OCI-LY1 (cell line): Measurements from ENCODE around the gene CCNE1.
"Not testable (repeated sequence)": the region's sequence is repeated elsewhere in the genome, so short reads cannot be mapped to it uniquely, and the experiment has no call there.

Experiments used
- EZH2 ChIP-seq: fragments of 200-600 bp; sonication (generic), shearing (Covaris generic); IDR thresholded peaks from 2 replicates; pipeline ENCODE4 v1.8.0; 2017; ENCODE audit warnings: borderline replicate concordance, mixed run types, mild to moderate bottlenecking, antibody characterized with exemption, low read length, moderate library complexity, mixed read lengths
- TF ChIP-seq, protein P1 (sequence below): fragments of 200-600 bp; sonication (generic), shearing (Covaris generic); IDR thresholded peaks from 2 replicates; pipeline ENCODE4 v1.5.1; 2017; ENCODE audit warnings: mild to moderate bottlenecking, antibody characterized with exemption, low read length, moderate library complexity, mixed read lengths

GRCh38 chr19:29794490-29794889 lies 17.3 kb upstream of the CCNE1 start:
- TF ChIP-seq, protein P1, sequence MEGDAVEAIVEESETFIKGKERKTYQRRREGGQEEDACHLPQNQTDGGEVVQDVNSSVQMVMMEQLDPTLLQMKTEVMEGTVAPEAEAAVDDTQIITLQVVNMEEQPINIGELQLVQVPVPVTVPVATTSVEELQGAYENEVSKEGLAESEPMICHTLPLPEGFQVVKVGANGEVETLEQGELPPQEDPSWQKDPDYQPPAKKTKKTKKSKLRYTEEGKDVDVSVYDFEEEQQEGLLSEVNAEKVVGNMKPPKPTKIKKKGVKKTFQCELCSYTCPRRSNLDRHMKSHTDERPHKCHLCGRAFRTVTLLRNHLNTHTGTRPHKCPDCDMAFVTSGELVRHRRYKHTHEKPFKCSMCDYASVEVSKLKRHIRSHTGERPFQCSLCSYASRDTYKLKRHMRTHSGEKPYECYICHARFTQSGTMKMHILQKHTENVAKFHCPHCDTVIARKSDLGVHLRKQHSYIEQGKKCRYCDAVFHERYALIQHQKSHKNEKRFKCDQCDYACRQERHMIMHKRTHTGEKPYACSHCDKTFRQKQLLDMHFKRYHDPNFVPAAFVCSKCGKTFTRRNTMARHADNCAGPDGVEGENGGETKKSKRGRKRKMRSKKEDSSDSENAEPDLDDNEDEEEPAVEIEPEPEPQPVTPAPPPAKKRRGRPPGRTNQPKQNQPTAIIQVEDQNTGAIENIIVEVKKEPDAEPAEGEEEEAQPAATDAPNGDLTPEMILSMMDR = not testable (repeated sequence)
- not testable (repeated sequence) for TF ChIP-seq EZH2
